Heart left ventricle (tissue), 16 donors: ENCODE results near the gene CNDP1. TPM values are rescaled to one million over a fixed set of nuclear protein-coding genes. Genes with fewer than 3 reads are reported as not detected.

Source experiments
- ATAC-seq, 4 donors: fragments of 200-7000 bp; cut with Tn5 transposase; one replicate each; pipeline ENCODE4 v1.9.1; 2020 to 2022; ENCODE audit warnings: moderate library complexity in 4 of 4, mild to moderate bottlenecking in 3 of 4, moderate number of reproducible peaks in 1 of 4
- DNase-seq, 5 donors: peaks; one replicate each; pipeline ENCODE4 v3.0.0-alpha.2; 2020
- H3K27ac ChIP-seq, 12 donors: fragments of 200-600 bp; sonication (generic) in 4 of 12; one replicate each; pipeline versions ENCODE4 v1.5.0 to v1.8.0; 2016 to 2022; ENCODE audit warnings: mild to moderate bottlenecking in 2 of 12
- H3K27me3 ChIP-seq, 9 donors: fragments of 200-600 bp; sonication (generic) in 2 of 9; one replicate each; pipeline versions ENCODE4 v1.5.1 to v1.8.0; 2016 to 2022; ENCODE audit warnings: mild to moderate bottlenecking in 3 of 9
- H3K36me3 ChIP-seq, 9 donors: fragments of 200-600 bp; sonication (generic) in 2 of 9; one replicate each; pipeline versions ENCODE4 v1.5.0 to v1.8.0; 2018 to 2022; ENCODE audit warnings: mild to moderate bottlenecking in 2 of 9
- H3K4me1 ChIP-seq, 12 donors: fragments of 200-600 bp; sonication (generic) in 4 of 12; one replicate each; pipeline versions ENCODE4 v1.5.0 to v1.8.0; 2016 to 2022; ENCODE audit warnings: mild to moderate bottlenecking in 3 of 12
- H3K4me3 ChIP-seq, 12 donors: fragments of 200-600 bp; sonication (generic) in 4 of 12; one replicate each; pipeline versions ENCODE4 v1.5.0 to v1.8.0; 2017 to 2022; ENCODE audit warnings: mild to moderate bottlenecking in 9 of 12, moderate library complexity in 4 of 12
- H3K9me3 ChIP-seq, 12 donors: fragments of 200-600 bp; sonication (generic) in 4 of 12; one replicate each; pipeline versions ENCODE4 v1.5.0 to v1.8.0; 2016 to 2022; ENCODE audit warnings: mild to moderate bottlenecking in 1 of 12
- CTCF ChIP-seq, 12 donors: fragments of 200-600 bp; sonication (generic) in 4 of 12; IDR thresholded peaks; one replicate each; pipeline versions ENCODE4 v1.5.0 to v1.8.0; 2018 to 2022; ENCODE audit warnings: antibody characterized with exemption in 12 of 12, mild to moderate bottlenecking in 5 of 12
- POLR2A ChIP-seq, 2 donors: fragments of 450-650 bp; IDR thresholded peaks; one replicate each; pipeline ENCODE4 v1.6.1; 2017; ENCODE audit warnings: antibody characterized with exemption in 2 of 2, mild to moderate bottlenecking in 2 of 2, moderate library complexity in 2 of 2
- WGBS, 4 donors: extraction: QIAGEN DNeasy Blood & Tissue Kit in 2 of 4; methylation state at CpG; one replicate each; pipeline versions ENCODE4 v1.1.5 to v1.1.7; 2013 to 2018; 5-methylcytosine and 5-hydroxymethylcytosine counted together
- intact Hi-C, 10 donors: fragments of 100-400 bp; cut with DNase I; formaldehyde crosslinking; loops; one replicate each; pipeline versions ENCODE4 v1.11.1 to v1.14.2; 2022
- polyA plus RNA-seq, 2 donors: library from polyadenylated mRNA; stranded (reverse); fragments of 200-250 nt; gene quantifications; one replicate each; pipeline ENCODE4 v1.2.3, GENCODE V29; 2013
- total RNA-seq, 9 donors: library from RNA; depleted of rRNA in 2 of 9; stranded (reverse); fragments of >200 nt in 2 of 9; fragmentation: NEBNext Ultra II Directional in 3 of 9; extraction: Animal tissue kit (Norgen Biotek cat#: 25700) in 3 of 9; gene quantifications; one replicate each; pipeline versions ENCODE4 v1.1.0 to v1.2.4, GENCODE V29; 2016 to 2023
- donor health status: ischemic (EF 13 %, LVEDD 7.1; RV severe dilation, severe dysfunction).
- donor health status: healthy with polysubstance abuse.
- donor health status: DM: no; HTN: yes; CAD: no.
- donor health status: DM: no; HTN: no; CAD: no.
- donor health status: ischemic (EF 25% LVEDD 6.9; RV normal size, moderate dysfunction).
- donor health status: ischemic (EF 25% LVEDD 5.7; RV mildly dilated, moderate dysfunction).
- donor health status: healthy.
- donor health status: DM: yes; HTN: yes; CAD: no.
- donor health status: ischemic (EF 35%, LVEDD 5.7; RV mildly dilated, moderate dysfunction).
- donor health status: nonischemic (EF 11% LVEDD 7.7; RV severe dilation, severe dysfunction).
- donor health status: DM: yes; HTN: yes; CAD: no.
- donor health status: PGD.
- donor health status: ischemic (EF 29% LVEDD 5.4; RV normal size, mild dysfunction).
- donor health status: nonischemic (EF 23%, LVEDD 6.1; RV moderate dilation, normal function).

CNDP1 gene
- total and polyA plus RNA-seq, 11 donors = 0.03 TPM; not detected in 10

DNA sequence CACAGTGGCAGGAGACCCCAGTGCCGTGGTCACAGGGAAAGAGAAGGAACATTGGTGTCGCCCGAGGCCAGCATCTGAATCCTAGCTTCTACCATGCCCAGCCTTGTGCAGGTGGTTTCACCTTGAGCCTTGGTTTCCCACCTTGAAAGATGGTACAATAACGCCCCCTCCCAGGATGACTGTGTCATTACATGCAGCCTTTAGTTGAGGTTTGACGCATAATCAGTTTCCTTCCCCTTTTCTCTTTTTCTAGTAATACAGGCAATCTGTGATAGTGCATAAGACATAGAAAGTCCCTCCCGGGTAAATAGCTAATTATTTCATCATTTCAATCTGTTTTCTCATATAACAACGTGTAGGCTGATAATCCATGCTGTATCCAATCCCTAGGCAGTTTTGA lies 33.5 kb downstream of the CNDP1 start:
- peaks cover 0 to 8% (median 0%) of the 10 kb centered on the region in 12 donors for H3K9me3 ChIP-seq
- H3K27me3 ChIP-seq = no peaks in the 10 kb centered on the region
- no peak for DNase-seq
- no peaks in the 10 kb centered on the region for H3K36me3 ChIP-seq
- H3K27ac ChIP-seq = no peak overlapping the region
- TF ChIP-seq CTCF (IDR thresholded peaks at IDR 0.05) (peak in 1 of 12 donors; percentile 8), POLR2A (IDR thresholded peaks at IDR 0.05) (no peak)
- ATAC-seq = no peak
- intact Hi-C loops = no loop called here
- H3K4me1 ChIP-seq = peaks cover 0 to 8% (median 0%) of the 10 kb centered on the region in 12 donors
- H3K4me3 ChIP-seq = no peak overlapping the region
- WGBS, 4 donors = 66 to 77% (median 69%) methylated on average over 7 of the region's 7 CpGs

DNA sequence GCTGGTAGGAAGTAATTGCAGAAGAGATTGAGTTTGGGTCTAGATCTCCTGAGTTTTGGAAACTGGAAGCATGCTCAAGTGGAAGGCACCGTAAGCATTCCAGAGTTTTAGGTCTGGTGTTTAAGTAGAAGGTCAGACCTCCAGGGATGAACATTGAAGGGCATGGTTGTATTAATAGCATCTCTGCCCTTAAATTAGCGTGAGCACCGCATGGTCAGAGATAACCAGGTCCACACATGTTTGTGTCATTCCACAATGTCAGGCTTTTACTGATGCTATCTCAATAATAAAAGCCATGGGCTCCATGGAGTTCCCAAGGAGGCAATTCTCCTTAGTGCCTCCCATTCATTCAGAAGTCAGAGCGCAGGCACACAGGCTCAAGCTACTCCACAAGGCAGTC lies 35.1 kb downstream of the CNDP1 start:
- no peaks in the 10 kb centered on the region for H3K36me3 ChIP-seq
- H3K27me3 ChIP-seq = no peaks in the 10 kb centered on the region
- TF ChIP-seq CTCF (IDR thresholded peaks at IDR 0.05) (no peak), POLR2A (IDR thresholded peaks at IDR 0.05) (no peak)
- no peak overlapping the region for H3K27ac ChIP-seq
- WGBS, 4 donors = 57 to 69% (median 63%) methylated on average over 4 of the region's 4 CpGs
- DNase-seq = no peak
- intact Hi-C loops = no loop called here
- peaks cover 0 to 8% (median 0%) of the 10 kb centered on the region in 12 donors for H3K4me1 ChIP-seq
- ATAC-seq = peak in 3 of 4 donors; percentile 32 to 60 (median 56)
- H3K4me3 ChIP-seq = no peak overlapping the region
- peaks cover 0 to 8% (median 0%) of the 10 kb centered on the region in 12 donors for H3K9me3 ChIP-seq

- H3K27me3 ChIP-seq = no peaks in the 10 kb centered on the region
- TF ChIP-seq CTCF (IDR thresholded peaks at IDR 0.05) = no peak
- TF ChIP-seq POLR2A (IDR thresholded peaks at IDR 0.05) = no peak
- 27 to 39% (median 35%) methylated on average over 4 of the region's 4 CpGs for WGBS, 4 donors
- H3K36me3 ChIP-seq = no peaks in the 10 kb centered on the region
- intact Hi-C loops = no loop called here
- H3K27ac ChIP-seq = no peak overlapping the region
- peaks cover 0 to 8% (median 0%) of the 10 kb centered on the region in 12 donors for H3K9me3 ChIP-seq
- H3K4me3 ChIP-seq = no peak overlapping the region
- peak; percentile 12 to 47 (median 26) for ATAC-seq
- no peak for DNase-seq
- H3K4me1 ChIP-seq = peaks cover 0 to 8% (median 0%) of the 10 kb centered on the region in 12 donors
Observed at GRCh38 chr18:74570266-74570665, 36.0 kb downstream of the CNDP1 start.

DNA sequence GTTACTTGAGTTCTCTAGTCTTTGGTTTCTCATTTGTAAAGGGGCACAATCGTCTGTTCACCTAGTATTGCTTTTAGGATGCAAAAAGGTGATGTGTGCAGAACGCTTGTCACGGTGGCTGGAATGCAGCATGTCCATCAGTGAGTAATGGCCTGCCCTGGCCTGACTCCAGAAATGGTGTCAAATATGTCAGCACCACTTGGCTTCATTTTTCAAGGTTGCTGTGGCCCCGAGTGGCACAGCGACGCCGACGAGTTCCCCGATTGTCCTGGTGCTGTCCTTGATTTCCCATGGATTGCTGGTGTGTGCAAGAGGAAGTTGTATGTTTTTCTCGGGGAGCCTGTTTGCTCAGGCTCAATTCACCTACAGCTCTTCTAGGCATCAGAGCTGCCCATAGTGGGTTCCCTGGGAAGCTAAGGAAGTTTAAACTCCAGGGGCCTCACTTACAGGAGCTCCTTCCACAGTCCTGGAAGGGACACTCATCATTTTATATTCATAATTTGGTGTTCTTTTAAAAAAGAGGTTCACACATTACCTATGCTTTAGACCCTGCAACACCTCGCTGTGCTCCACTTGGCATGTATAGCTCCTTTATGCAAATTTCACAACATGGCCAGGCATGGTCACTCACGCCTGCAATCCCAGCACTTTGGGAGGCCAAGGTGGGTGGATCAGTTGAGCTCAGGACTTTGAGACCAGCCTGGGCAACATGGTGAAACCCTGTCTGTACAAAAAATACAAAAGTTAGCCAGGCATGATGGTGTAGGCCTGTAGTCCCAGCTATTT lies 37.8 kb downstream of the CNDP1 start:
- intact Hi-C loops = no loop called here
- peak in 2 of 5 donors; percentile 59 to 65 for DNase-seq
- Histone ChIP-seq H3K9me3 (no peaks in the 10 kb centered on the region), H3K36me3 (no peaks in the 10 kb centered on the region), H3K4me1 (peaks cover 0 to 8% (median 0%) of the 10 kb centered on the region in 12 donors), H3K4me3 (no peak overlapping the region), H3K27me3 (no peaks in the 10 kb centered on the region), H3K27ac (no peak overlapping the region)
- WGBS, 4 donors = 58 to 78% (median 66%) methylated on average over 12 of the region's 12 CpGs
- peak in 3 of 4 donors; percentile 39 to 77 (median 70) for ATAC-seq
- TF ChIP-seq POLR2A (IDR thresholded peaks at IDR 0.05) (no peak), CTCF (IDR thresholded peaks at IDR 0.05) (no peak)
